Lung (tissue), 12 donors: ENCODE data around the gene ATP8B4. TPM values are rescaled to one million over a fixed set of nuclear protein-coding genes. Genes with fewer than 3 reads are reported as not detected.

Experiments
- ATAC-seq: fragments of 200-7000 bp; cut with Tn5 transposase; one replicate; pipeline ENCODE4 v1.9.1; 2020; ENCODE audit warnings: moderate number of reproducible peaks; ENCODE audit not compliant: insufficient read depth, low FRiP score
- DNase-seq, 3 donors: peaks; one replicate each; pipeline ENCODE4 v3.0.0-alpha.2; 2013 to 2017
- H3K27ac ChIP-seq, 2 donors: one replicate each; pipeline ENCODE4 v1.5.1; 2013; ENCODE audit warnings: mild to moderate bottlenecking in 2 of 2, moderate library complexity in 2 of 2, control low read depth in 1 of 2, inconsistent platforms in 1 of 2, low read depth in 1 of 2, low read length in 1 of 2
- H3K27me3 ChIP-seq, 3 donors: one replicate each; pipeline ENCODE4 v1.5.1; 2013; ENCODE audit warnings: low read length in 2 of 3; ENCODE audit not compliant: control insufficient read depth in 3 of 3, insufficient read depth in 3 of 3
- H3K36me3 ChIP-seq, 4 donors: one replicate each; pipeline ENCODE4 v1.5.1; 2013; ENCODE audit warnings: low read length in 4 of 4, mild to moderate bottlenecking in 1 of 4, moderate library complexity in 1 of 4; ENCODE audit not compliant: control insufficient read depth in 4 of 4, insufficient read depth in 4 of 4
- H3K4me1 ChIP-seq, 5 donors: one replicate each; pipeline ENCODE4 v1.5.1; 2013; ENCODE audit warnings: low read length in 5 of 5, mild to moderate bottlenecking in 2 of 5, moderate library complexity in 1 of 5; ENCODE audit not compliant: control insufficient read depth in 5 of 5, insufficient read depth in 5 of 5
- H3K4me3 ChIP-seq: one replicate; pipeline ENCODE4 v1.5.1; 2013; ENCODE audit warnings: mild to moderate bottlenecking, control low read depth, moderate library complexity
- H3K9ac ChIP-seq, 2 donors: one replicate each; pipeline ENCODE4 v1.5.1; 2013; ENCODE audit warnings: low read length in 2 of 2, control low read depth in 1 of 2; ENCODE audit not compliant: insufficient read depth in 1 of 2
- H3K9me3 ChIP-seq, 4 donors: one replicate each; pipeline ENCODE4 v1.5.1; 2013; ENCODE audit warnings: low read length in 3 of 4, mild to moderate bottlenecking in 1 of 4, moderate library complexity in 1 of 4; ENCODE audit not compliant: control insufficient read depth in 4 of 4, insufficient read depth in 3 of 4
- WGBS, 2 donors: extraction: QIAGEN DNeasy Blood & Tissue Kit; methylation state at CpG; one replicate each; pipeline ENCODE4 v1.1.7; 2013; 5-methylcytosine and 5-hydroxymethylcytosine counted together
- polyA plus RNA-seq, 2 donors: library from polyadenylated mRNA; stranded (reverse); fragments of 200-250 nt; gene quantifications; one replicate each; pipeline ENCODE4 v1.2.1, GENCODE V29; 2013
- total RNA-seq, 2 donors: library from RNA; depleted of rRNA in 1 of 2; stranded (reverse); fragments of >200 nt in 1 of 2; gene quantifications; one replicate each; pipeline ENCODE4 v1.2.1, GENCODE V29; 2014 to 2021
- TF ChIP-seq, protein P1 (sequence below): IDR thresholded peaks from 2 replicates; pipeline ENCODE4 v1.5.1; 2012; ENCODE audit warnings: mild to moderate bottlenecking; ENCODE audit errors: control extremely low read depth, extremely low read depth
- donor health status: control.
- donor health status: control.
- donor health status: Bipolar disorder and iron deficiency.
- donor health status: healthy.
- donor health status: DM: yes; HTN: yes; CAD: no.

The ATP8B4 gene
- total and polyA plus RNA-seq, 4 donors = 1.6 to 23.1 (median 3.3) TPM

- ATAC-seq = no peak
- H3K4me3 ChIP-seq = no peak overlapping the region
- no peaks in the 10 kb centered on the region for H3K36me3 ChIP-seq
- no peaks in the 10 kb centered on the region for H3K27me3 ChIP-seq
- no peak overlapping the region for H3K9ac ChIP-seq
- H3K27ac ChIP-seq = no peak overlapping the region
- H3K4me1 ChIP-seq = peaks cover 0 to 3% (median 0%) of the 10 kb centered on the region in 5 donors
- DNase-seq = no peak
- TF ChIP-seq, protein P1, sequence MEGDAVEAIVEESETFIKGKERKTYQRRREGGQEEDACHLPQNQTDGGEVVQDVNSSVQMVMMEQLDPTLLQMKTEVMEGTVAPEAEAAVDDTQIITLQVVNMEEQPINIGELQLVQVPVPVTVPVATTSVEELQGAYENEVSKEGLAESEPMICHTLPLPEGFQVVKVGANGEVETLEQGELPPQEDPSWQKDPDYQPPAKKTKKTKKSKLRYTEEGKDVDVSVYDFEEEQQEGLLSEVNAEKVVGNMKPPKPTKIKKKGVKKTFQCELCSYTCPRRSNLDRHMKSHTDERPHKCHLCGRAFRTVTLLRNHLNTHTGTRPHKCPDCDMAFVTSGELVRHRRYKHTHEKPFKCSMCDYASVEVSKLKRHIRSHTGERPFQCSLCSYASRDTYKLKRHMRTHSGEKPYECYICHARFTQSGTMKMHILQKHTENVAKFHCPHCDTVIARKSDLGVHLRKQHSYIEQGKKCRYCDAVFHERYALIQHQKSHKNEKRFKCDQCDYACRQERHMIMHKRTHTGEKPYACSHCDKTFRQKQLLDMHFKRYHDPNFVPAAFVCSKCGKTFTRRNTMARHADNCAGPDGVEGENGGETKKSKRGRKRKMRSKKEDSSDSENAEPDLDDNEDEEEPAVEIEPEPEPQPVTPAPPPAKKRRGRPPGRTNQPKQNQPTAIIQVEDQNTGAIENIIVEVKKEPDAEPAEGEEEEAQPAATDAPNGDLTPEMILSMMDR = no peak
- WGBS, 2 donors = 53 to 74% methylated on average over 2 of the region's 2 CpGs
- H3K9me3 ChIP-seq = peaks cover 0 to 5% (median 1%) of the 10 kb centered on the region in 4 donors
Observed at GRCh38 chr15:50046867-50047266, 72.2 kb downstream of the ATP8B4 start.

- no peaks in the 10 kb centered on the region for H3K4me1 ChIP-seq
- H3K27ac ChIP-seq = no peak overlapping the region
- H3K27me3 ChIP-seq = no peaks in the 10 kb centered on the region
- ATAC-seq (no peak), DNase-seq (no peak)
- H3K9me3 ChIP-seq = peaks cover 0 to 5% (median 1%) of the 10 kb centered on the region in 4 donors
- no peak overlapping the region for H3K9ac ChIP-seq
- H3K36me3 ChIP-seq = no peaks in the 10 kb centered on the region
- 67 to 92% methylated on average over 1 of the region's 1 CpG for WGBS, 2 donors
- TF ChIP-seq, protein P1 = no peak
- H3K4me3 ChIP-seq = no peak overlapping the region
Observed at GRCh38 chr15:50046159-50046558, 72.9 kb downstream of the ATP8B4 start.

DNA sequence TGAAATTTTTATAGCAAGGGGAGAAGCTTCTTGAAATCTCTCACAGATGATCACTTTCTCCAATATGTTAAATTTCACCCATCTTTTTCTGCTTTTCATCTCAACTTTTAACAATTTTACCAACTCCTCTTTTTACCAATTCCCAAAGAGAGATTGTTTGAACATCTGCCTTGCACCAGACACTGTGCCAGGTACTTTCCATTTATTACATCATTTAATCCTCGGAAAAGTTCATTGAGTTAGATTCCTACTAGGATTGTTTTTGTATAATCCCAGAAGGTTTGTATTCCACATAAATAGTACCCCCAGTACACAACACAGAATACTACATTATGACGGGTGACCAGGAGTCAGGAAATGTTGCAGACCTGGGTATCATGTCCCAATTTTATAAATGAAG is 74.1 kb downstream of the ATP8B4 start:
- H3K27me3 ChIP-seq = no peaks in the 10 kb centered on the region
- DNase-seq (no peak), ATAC-seq (no peak)
- WGBS, 2 donors = 40 to 42% methylated on average over 2 of the region's 2 CpGs
- H3K27ac ChIP-seq = no peak overlapping the region
- H3K4me3 ChIP-seq = no peak overlapping the region
- TF ChIP-seq, protein P1 = no peak
- peaks cover 0 to 5% (median 1%) of the 10 kb centered on the region in 4 donors for H3K9me3 ChIP-seq
- no peaks in the 10 kb centered on the region for H3K4me1 ChIP-seq
- no peak overlapping the region for H3K9ac ChIP-seq
- H3K36me3 ChIP-seq = no peaks in the 10 kb centered on the region

DNA sequence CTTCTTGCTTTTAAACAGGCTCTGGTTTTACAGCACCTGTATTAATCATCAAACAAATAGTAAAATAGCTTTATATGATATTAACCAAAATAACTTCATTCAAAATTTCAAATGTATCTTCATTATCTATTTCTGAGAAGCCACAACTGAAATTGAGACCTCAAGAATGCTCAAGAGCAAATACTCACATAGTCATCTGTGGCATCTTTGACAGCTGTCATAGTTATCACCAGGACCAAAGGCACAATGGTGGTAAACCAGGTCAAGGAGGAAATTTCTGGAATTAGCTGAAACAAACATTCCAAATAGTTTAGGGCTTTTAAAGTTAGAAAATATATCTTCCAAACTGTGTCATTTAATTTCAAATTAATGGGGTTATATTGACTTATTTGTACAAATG is 74.6 kb downstream of the ATP8B4 start:
- Histone ChIP-seq H3K9me3 (peaks cover 0 to 5% (median 1%) of the 10 kb centered on the region in 4 donors), H3K27ac (no peak overlapping the region), H3K36me3 (no peaks in the 10 kb centered on the region), H3K27me3 (no peaks in the 10 kb centered on the region), H3K4me3 (no peak overlapping the region), H3K4me1 (no peaks in the 10 kb centered on the region), H3K9ac (no peak overlapping the region)
- ATAC-seq (no peak), DNase-seq (no peak)
- TF ChIP-seq, protein P1 = no peak
